Breast epithelium (tissue), 4 donors: ENCODE measurements around the gene MED9. TPM values are rescaled to one million over a fixed set of nuclear protein-coding genes. Genes with fewer than 3 reads are reported as not detected.
"Not testable (repeated sequence)": the region's sequence is repeated elsewhere in the genome, so short reads cannot be mapped to it uniquely, and the experiment has no call there.

Experiments used
- DNase-seq, 2 donors: peaks; one replicate each; pipeline ENCODE4 v3.0.0-alpha.2; 2019; ENCODE audit warnings: low spot score in 2 of 2
- H3K27ac ChIP-seq, 2 donors: fragments of 200-600 bp; sonication (generic) in 1 of 2; one replicate each; pipeline ENCODE4 v1.5.1; 2016 to 2019; ENCODE audit warnings: mild to moderate bottlenecking in 1 of 2
- H3K27me3 ChIP-seq, 2 donors: fragments of 200-600 bp; sonication (generic) in 1 of 2; one replicate each; pipeline versions ENCODE4 v1.5.1 to v1.6.0; 2017 to 2019; ENCODE audit warnings: control low read depth in 1 of 2, mild to moderate bottlenecking in 1 of 2
- H3K36me3 ChIP-seq: fragments of 200-600 bp; one replicate; pipeline ENCODE4 v1.5.1; 2019
- H3K4me1 ChIP-seq, 2 donors: fragments of 200-600 bp; sonication (generic); one replicate each; pipeline ENCODE4 v1.5.1; 2016 to 2019; ENCODE audit warnings: control low read depth in 1 of 2
- H3K4me3 ChIP-seq, 3 donors: fragments of 200-600 bp; sonication (generic); 1 replicate in 2 of 3; 2 replicates in 1 of 3; pipeline ENCODE4 v1.5.1; 2016 to 2019; ENCODE audit warnings: mild to moderate bottlenecking in 3 of 3, moderate library complexity in 2 of 3
- H3K9me3 ChIP-seq, 2 donors: fragments of 200-600 bp; sonication (generic) in 1 of 2; one replicate each; pipeline ENCODE4 v1.5.1; 2016 to 2019; ENCODE audit warnings: control low read depth in 1 of 2
- CTCF ChIP-seq, 3 donors: fragments of 450-650 bp; IDR thresholded peaks; one replicate each; pipeline ENCODE4 v1.5.1; 2016 to 2017; ENCODE audit warnings: antibody characterized with exemption in 3 of 3, mild to moderate bottlenecking in 3 of 3, moderate library complexity in 3 of 3
- POLR2A ChIP-seq: fragments of 450-650 bp; IDR thresholded peaks from one replicate; pipeline ENCODE4 v1.6.1; 2016; ENCODE audit warnings: antibody characterized with exemption, mild to moderate bottlenecking, moderate library complexity
- POLR2AphosphoS5 ChIP-seq, 3 donors: sonication (generic); formaldehyde crosslinking; IDR thresholded peaks; one replicate each; pipeline ENCODE4 v1.6.1; 2017; ENCODE audit warnings: antibody characterized with exemption in 3 of 3
- intact Hi-C: fragments of 100-400 bp; cut with DNase I; formaldehyde crosslinking; loops from one replicate; pipeline ENCODE4 v1.15.1; 2023; ENCODE audit warnings: low total_unique reads
- total RNA-seq, 3 donors: library from RNA; depleted of rRNA; stranded (reverse); fragments of >200 nt; gene quantifications; one replicate each; pipeline ENCODE4 v1.1.0, GENCODE V29; 2016

MED9 gene
- total RNA-seq, 3 donors from 2014 or later: 13.4 to 22.5 (median 20.0) TPM

GRCh38 chr17:17462048-17462824, 14.6 kb upstream of the MED9 start:
- no peak for TF ChIP-seq POLR2A
- no peak for TF ChIP-seq CTCF (IDR thresholded peaks at IDR 0.05)
- no peak for TF ChIP-seq POLR2AphosphoS5 (IDR thresholded peaks at IDR 0.05)
- Histone ChIP-seq H3K27ac (no peak overlapping the region), H3K27me3 (no peaks in the 10 kb centered on the region), H3K9me3 (no peaks in the 10 kb centered on the region), H3K4me3 (no peak overlapping the region), H3K4me1 (no peaks in the 10 kb centered on the region), H3K36me3 (no peaks in the 10 kb centered on the region)
- no peak for DNase-seq
- intact Hi-C loops: no loop called here

GRCh38 chr17:17463821-17464220, 13.0 kb upstream of the MED9 start:
- Histone ChIP-seq H3K4me3 (no peak overlapping the region), H3K4me1 (no peaks in the 10 kb centered on the region), H3K36me3 (no peaks in the 10 kb centered on the region), H3K27me3 (no peaks in the 10 kb centered on the region), H3K9me3 (no peaks in the 10 kb centered on the region), H3K27ac (no peak overlapping the region)
- intact Hi-C loops: no loop called here
- no peak for DNase-seq
- TF ChIP-seq POLR2AphosphoS5 (IDR thresholded peaks at IDR 0.05): no peak
- no peak for TF ChIP-seq CTCF (IDR thresholded peaks at IDR 0.05)

- H3K27me3 ChIP-seq, H3K36me3 ChIP-seq, H3K4me3 ChIP-seq, H3K4me1 ChIP-seq, H3K9me3 ChIP-seq, DNase-seq, intact Hi-C loops, H3K27ac ChIP-seq: not testable (repeated sequence)
These were observed 10.9 kb upstream of the MED9 start for GRCh38 chr17:17465878-17466277.

GRCh38 chr17:17466511-17466910, 10.3 kb upstream of the MED9 start:
- H3K4me3 ChIP-seq: no peak overlapping the region
- TF ChIP-seq POLR2AphosphoS5 (IDR thresholded peaks at IDR 0.05) (no peak), CTCF (IDR thresholded peaks at IDR 0.05) (no peak), POLR2A (no peak)
- DNase-seq: no peak
- no peaks in the 10 kb centered on the region for H3K36me3 ChIP-seq
- intact Hi-C loops: no loop called here
- no peaks in the 10 kb centered on the region for H3K9me3 ChIP-seq
- H3K27ac ChIP-seq: no peak overlapping the region
- no peaks in the 10 kb centered on the region for H3K4me1 ChIP-seq
- no peaks in the 10 kb centered on the region for H3K27me3 ChIP-seq

GRCh38 chr17:17467016-17467415, 9.8 kb upstream of the MED9 start:
- H3K27me3 ChIP-seq: no peaks in the 10 kb centered on the region
- intact Hi-C loops: no loop called here
- H3K27ac ChIP-seq: no peak overlapping the region
- H3K4me3 ChIP-seq: no peak overlapping the region
- no peak for TF ChIP-seq CTCF (IDR thresholded peaks at IDR 0.05)
- no peak for TF ChIP-seq POLR2A
- TF ChIP-seq POLR2AphosphoS5 (IDR thresholded peaks at IDR 0.05): no peak
- no peaks in the 10 kb centered on the region for H3K36me3 ChIP-seq
- no peaks in the 10 kb centered on the region for H3K4me1 ChIP-seq
- DNase-seq: no peak
- no peaks in the 10 kb centered on the region for H3K9me3 ChIP-seq
